OCI-LY1 (cell line): ENCODE data around the gene SLK.

ENCODE experiments used
- H2AFZ ChIP-seq: fragments of 200-600 bp; sonication (generic), shearing (Covaris generic); 2 replicates; pipeline ENCODE4 v1.6.0; 2014; ENCODE audit warnings: antibody characterized with exemption, mild to moderate bottlenecking, low read length
- H3F3A ChIP-seq: fragments of 200-600 bp; sonication (generic), shearing (Covaris generic); 2 replicates; pipeline ENCODE4 v1.6.0; 2014; ENCODE audit warnings: mild to moderate bottlenecking, antibody characterized with exemption, low read length, moderate library complexity; ENCODE audit not compliant: insufficient read depth
- H3K27ac ChIP-seq: fragments of 200-600 bp; sonication (generic); 2 replicates; pipeline ENCODE4 v1.5.1; 2014; ENCODE audit warnings: low read length, mixed run types, mild to moderate bottlenecking, low read depth; ENCODE audit not compliant: poor library complexity, severe bottlenecking
- H3K27me3 ChIP-seq: fragments of 200-600 bp; sonication (generic); 2 replicates; pipeline ENCODE4 v1.6.0; 2014; ENCODE audit warnings: antibody characterized with exemption, mild to moderate bottlenecking, low read length, moderate library complexity; ENCODE audit not compliant: insufficient read depth
- H3K36me3 ChIP-seq: fragments of 200-600 bp; sonication (generic); 2 replicates; pipeline ENCODE4 v1.6.1; 2014; ENCODE audit warnings: mild to moderate bottlenecking, antibody characterized with exemption, low read length, moderate library complexity, mixed read lengths; ENCODE audit not compliant: insufficient read depth
- H3K4me1 ChIP-seq: fragments of 200-600 bp; sonication (generic); 2 replicates; pipeline ENCODE4 v1.5.1; 2014; ENCODE audit warnings: mild to moderate bottlenecking, low read length, moderate library complexity; ENCODE audit not compliant: insufficient read depth, severe bottlenecking
- H3K4me2 ChIP-seq: fragments of 200-600 bp; sonication (generic), shearing (Covaris generic); 2 replicates; pipeline ENCODE4 v1.6.1; 2014; ENCODE audit warnings: low read length
- H3K4me3 ChIP-seq: fragments of 200-600 bp; sonication (generic); 2 replicates; pipeline ENCODE4 v1.5.1; 2014; ENCODE audit warnings: low read length, low read depth, mild to moderate bottlenecking, mixed read lengths; ENCODE audit not compliant: poor library complexity, severe bottlenecking
- H3K79me2 ChIP-seq: fragments of 200-600 bp; shearing (Covaris generic); 2 replicates; pipeline ENCODE4 v1.6.1; 2016; ENCODE audit warnings: mixed run types, low read length, mixed read lengths; ENCODE audit not compliant: insufficient read depth
- H3K9ac ChIP-seq: fragments of 200-600 bp; sonication (generic), shearing (Covaris generic); 2 replicates; pipeline ENCODE4 v1.6.1; 2014; ENCODE audit warnings: mild to moderate bottlenecking, low read length, mixed read lengths
- H3K9me2 ChIP-seq: fragments of 200-600 bp; sonication (generic), shearing (Covaris generic); 2 replicates; pipeline ENCODE4 v1.6.1; 2014; ENCODE audit warnings: low read depth, mild to moderate bottlenecking, low read length, mixed read lengths
- H3K9me3 ChIP-seq: fragments of 200-600 bp; shearing (Covaris generic); 2 replicates; pipeline ENCODE4 v1.6.1; 2014; ENCODE audit warnings: low read length, mixed read lengths
- H4K20me1 ChIP-seq: fragments of 200-600 bp; sonication (generic), shearing (Covaris generic); 2 replicates; pipeline ENCODE4 v1.6.0; 2016; ENCODE audit warnings: mild to moderate bottlenecking, low read length; ENCODE audit not compliant: insufficient read depth
- CTCF ChIP-seq: fragments of 200-600 bp; sonication (generic), shearing (Covaris generic); IDR thresholded peaks from 2 replicates; pipeline ENCODE4 v1.5.1; 2017; ENCODE audit warnings: mild to moderate bottlenecking, antibody characterized with exemption, low read length, moderate library complexity, mixed read lengths
- EZH2 ChIP-seq: fragments of 200-600 bp; sonication (generic), shearing (Covaris generic); IDR thresholded peaks from 2 replicates; pipeline ENCODE4 v1.8.0; 2017; ENCODE audit warnings: borderline replicate concordance, mixed run types, mild to moderate bottlenecking, antibody characterized with exemption, low read length, moderate library complexity, mixed read lengths

Gene SLK

GRCh38 chr10:104046651-104047050 lies 79.7 kb downstream of the SLK start:
- no peaks in the 10 kb centered on the region for H4K20me1 ChIP-seq
- TF ChIP-seq EZH2 (no peak), CTCF (no peak)
- no peak overlapping the region for H2AFZ ChIP-seq
- no peaks in the 10 kb centered on the region for H3K36me3 ChIP-seq
- no peaks in the 10 kb centered on the region for H3K9me3 ChIP-seq
- no peaks in the 10 kb centered on the region for H3K4me1 ChIP-seq
- H3K27ac ChIP-seq: no peak overlapping the region
- H3K4me3 ChIP-seq: no peak overlapping the region
- H3K9ac ChIP-seq: no peak overlapping the region
- H3K9me2 ChIP-seq: no peaks in the 10 kb centered on the region
- no peaks in the 10 kb centered on the region for H3K79me2 ChIP-seq
- H3F3A ChIP-seq: no peaks in the 10 kb centered on the region
- H3K4me2 ChIP-seq: no peak overlapping the region
- no peaks in the 10 kb centered on the region; the same call in 1 of the 2 replicates for H3K27me3 ChIP-seq

- no peak overlapping the region for H2AFZ ChIP-seq
These were observed 82.7 kb downstream of the SLK start for GRCh38 chr10:104049504-104050250.

GRCh38 chr10:104052431-104052830 lies 85.5 kb downstream of the SLK start:
- TF ChIP-seq EZH2 (no peak), CTCF (no peak)
- Histone ChIP-seq H3K9me3 (no peaks in the 10 kb centered on the region), H3K4me3 (no peak overlapping the region), H3K79me2 (no peaks in the 10 kb centered on the region), H3K4me2 (no peak overlapping the region), H3F3A (no peaks in the 10 kb centered on the region), H3K4me1 (no peaks in the 10 kb centered on the region), H3K27me3 (no peaks in the 10 kb centered on the region; the same call in 1 of the 2 replicates), H3K9ac (no peak overlapping the region), H4K20me1 (no peaks in the 10 kb centered on the region), H3K9me2 (no peaks in the 10 kb centered on the region), H3K27ac (no peak overlapping the region), H2AFZ (no peak overlapping the region), H3K36me3 (no peaks in the 10 kb centered on the region)

More at GRCh38 chr10:104049504-104050250, 82.7 kb downstream of the SLK start:
- no peaks in the 10 kb centered on the region for H3K36me3 ChIP-seq
- no peaks in the 10 kb centered on the region for H3K9me3 ChIP-seq
- TF ChIP-seq EZH2: no peak
- H3K27me3 ChIP-seq: no peaks in the 10 kb centered on the region; the same call in 1 of the 2 replicates
- no peak overlapping the region for H3K4me2 ChIP-seq
- no peak overlapping the region for H3K9ac ChIP-seq
- H3K9me2 ChIP-seq: no peaks in the 10 kb centered on the region
- H3K27ac ChIP-seq: no peak overlapping the region
- no peaks in the 10 kb centered on the region for H3K4me1 ChIP-seq
- no peak overlapping the region for H3K4me3 ChIP-seq
- no peaks in the 10 kb centered on the region for H4K20me1 ChIP-seq
- H3K79me2 ChIP-seq: no peaks in the 10 kb centered on the region
- H3F3A ChIP-seq: no peaks in the 10 kb centered on the region

- Histone ChIP-seq H2AFZ (no peak overlapping the region), H3K9me2 (no peaks in the 10 kb centered on the region), H3K9ac (no peak overlapping the region), H3K27me3 (no peaks in the 10 kb centered on the region; the same call in 1 of the 2 replicates), H3K4me1 (no peaks in the 10 kb centered on the region), H3K27ac (no peak overlapping the region), H3K4me3 (no peak overlapping the region), H4K20me1 (no peaks in the 10 kb centered on the region), H3K4me2 (no peak overlapping the region), H3K79me2 (no peaks in the 10 kb centered on the region), H3K36me3 (no peaks in the 10 kb centered on the region), H3K9me3 (no peaks in the 10 kb centered on the region), H3F3A (no peaks in the 10 kb centered on the region)
- TF ChIP-seq CTCF: no peak
- no peak for TF ChIP-seq EZH2
These were observed 86.3 kb downstream of the SLK start for GRCh38 chr10:104053201-104053600.
